ENCODE results near the gene ATP8A2.
"Not testable (repeated sequence)": the region's sequence is repeated elsewhere in the genome, so short reads cannot be mapped to it uniquely, and the experiment has no call there.

Gene ATP8A2

GRCh38 chr13:26071691-26072090 lies 699.9 kb downstream of the ATP8A2 start:
- Histone ChIP-seq H3K4me3 (ENCODE audit: low read depth, low read length) (no peak overlapping the region), H3K27ac (ENCODE audit: low read depth, low read length) (no peak overlapping the region), H3K36me3 (ENCODE audit: insufficient read depth, low read length) (no peaks in the 10 kb centered on the region), H3K4me1 (ENCODE audit: control insufficient read depth, insufficient read depth, low read length, unreplicated experiment) (no peaks in the 10 kb centered on the region), H3K27me3 (ENCODE audit: insufficient read depth, low read length) (0 out of 2 replicates have a peak, but pooled peaks cover 4% of the 10 kb centered on the region), H2AFZ (ENCODE audit: low read length, unreplicated experiment) (no peak overlapping the region), H3K79me2 (ENCODE audit: control insufficient read depth, insufficient read depth, low read length, unreplicated experiment) (no peaks in the 10 kb centered on the region)

GRCh38 chr13:26072335-26072734 lies 700.6 kb downstream of the ATP8A2 start:
- H3K36me3 ChIP-seq (ENCODE audit: insufficient read depth, low read length); H3K4me3 ChIP-seq (ENCODE audit: low read depth, low read length); H3K27ac ChIP-seq (ENCODE audit: low read depth, low read length); H3K79me2 ChIP-seq (ENCODE audit: control insufficient read depth, insufficient read depth, low read length, unreplicated experiment); H3K27me3 ChIP-seq (ENCODE audit: insufficient read depth, low read length); H3K4me1 ChIP-seq (ENCODE audit: control insufficient read depth, insufficient read depth, low read length, unreplicated experiment); H2AFZ ChIP-seq (ENCODE audit: low read length, unreplicated experiment): not testable (repeated sequence)

GRCh38 chr13:26074706-26075105 lies 702.9 kb downstream of the ATP8A2 start:
- no peak overlapping the region for H2AFZ ChIP-seq (ENCODE audit: low read length, unreplicated experiment)
- 0 out of 2 replicates have a peak, but pooled peaks cover 10% of the 10 kb centered on the region for H3K27me3 ChIP-seq (ENCODE audit: insufficient read depth, low read length)
- no peaks in the 10 kb centered on the region for H3K36me3 ChIP-seq (ENCODE audit: insufficient read depth, low read length)
- no peaks in the 10 kb centered on the region for H3K79me2 ChIP-seq (ENCODE audit: control insufficient read depth, insufficient read depth, low read length, unreplicated experiment)
- peak overlapping the region; percentile 49; the same call in 1 of the 2 replicates for H3K4me3 ChIP-seq (ENCODE audit: low read depth, low read length)
- H3K27ac ChIP-seq (ENCODE audit: low read depth, low read length) = no peak overlapping the region
- H3K4me1 ChIP-seq (ENCODE audit: control insufficient read depth, insufficient read depth, low read length, unreplicated experiment) = no peaks in the 10 kb centered on the region

Data from ACC112 (cell line).